ENCODE measurements around the gene ADAM17. TPM values are rescaled to one million over a fixed set of nuclear protein-coding genes. Genes with fewer than 3 reads are reported as not detected.

Gene ADAM17
- total and polyA plus RNA-seq, 2 of the 13 experiments (the other 11 are each of a cell fraction or from before 2014, with no cell fraction given) = 6.5 to 33.4 TPM

DNA sequence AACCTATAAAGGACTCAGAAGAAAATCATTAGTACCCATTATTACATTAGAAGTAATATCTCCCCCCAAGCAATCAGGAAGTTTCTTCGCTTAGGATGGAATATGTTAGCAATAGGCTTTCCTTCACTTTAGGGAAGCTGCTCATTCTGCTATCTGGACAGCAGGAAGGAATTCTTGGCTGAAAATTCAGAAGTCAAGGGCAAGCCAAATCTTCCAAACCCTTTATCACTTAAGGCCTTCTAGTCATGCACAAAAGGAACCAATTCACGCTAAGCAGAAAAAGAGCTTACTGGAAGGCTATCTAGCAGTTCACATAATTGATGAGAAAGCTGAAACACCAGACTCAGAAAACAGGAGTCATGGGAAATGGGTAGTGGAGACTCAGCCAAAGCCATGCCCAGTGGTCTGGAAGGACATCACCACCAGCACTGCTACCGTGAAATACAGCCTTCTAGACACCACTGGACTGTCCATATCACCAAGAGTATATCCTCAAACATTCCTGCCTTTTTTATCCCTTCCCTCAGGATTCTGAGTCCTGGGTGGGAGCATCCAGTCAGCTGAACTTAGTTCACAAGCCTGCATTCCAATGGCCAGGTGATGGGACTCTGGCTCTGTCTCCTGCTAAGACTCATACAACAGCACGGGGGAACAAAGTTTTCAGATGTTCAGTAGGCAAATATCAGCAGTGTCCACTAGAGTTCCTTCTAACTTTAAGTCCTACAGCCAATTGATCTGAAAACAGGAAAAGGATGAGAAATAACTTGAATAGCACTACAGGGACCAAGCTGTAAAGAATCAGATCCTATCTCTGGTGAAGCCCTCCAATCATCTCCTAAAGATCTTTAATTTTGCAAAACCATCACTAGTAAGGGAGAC is 14.8 kb upstream of the ADAM17 start:
- no peak overlapping the region for H3K9ac ChIP-seq (ENCODE audit: insufficient read depth, low read depth, low read length)
- no peaks in the 10 kb centered on the region for H3K36me3 ChIP-seq (replicated peaks in 1 of 2; ENCODE audit: control insufficient read depth in 1 of 2, insufficient read depth in 2 of 2, low read length in 2 of 2)
- no peaks in the 10 kb centered on the region for H3K27me3 ChIP-seq (ENCODE audit: control insufficient read depth in 1 of 2, insufficient read depth in 2 of 2, low read length in 2 of 2)
- no peak overlapping the region for H3K27ac ChIP-seq (ENCODE audit: extremely low read length, insufficient read depth, low read length)
- TF ChIP-seq, protein P1, sequence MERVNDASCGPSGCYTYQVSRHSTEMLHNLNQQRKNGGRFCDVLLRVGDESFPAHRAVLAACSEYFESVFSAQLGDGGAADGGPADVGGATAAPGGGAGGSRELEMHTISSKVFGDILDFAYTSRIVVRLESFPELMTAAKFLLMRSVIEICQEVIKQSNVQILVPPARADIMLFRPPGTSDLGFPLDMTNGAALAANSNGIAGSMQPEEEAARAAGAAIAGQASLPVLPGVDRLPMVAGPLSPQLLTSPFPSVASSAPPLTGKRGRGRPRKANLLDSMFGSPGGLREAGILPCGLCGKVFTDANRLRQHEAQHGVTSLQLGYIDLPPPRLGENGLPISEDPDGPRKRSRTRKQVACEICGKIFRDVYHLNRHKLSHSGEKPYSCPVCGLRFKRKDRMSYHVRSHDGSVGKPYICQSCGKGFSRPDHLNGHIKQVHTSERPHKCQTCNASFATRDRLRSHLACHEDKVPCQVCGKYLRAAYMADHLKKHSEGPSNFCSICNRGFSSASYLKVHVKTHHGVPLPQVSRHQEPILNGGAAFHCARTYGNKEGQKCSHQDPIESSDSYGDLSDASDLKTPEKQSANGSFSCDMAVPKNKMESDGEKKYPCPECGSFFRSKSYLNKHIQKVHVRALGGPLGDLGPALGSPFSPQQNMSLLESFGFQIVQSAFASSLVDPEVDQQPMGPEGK (CRISPR knock-in tag; IDR thresholded peaks at IDR 0.05) = no peak
- TF ChIP-seq MEF2D (CRISPR knock-in tag; IDR thresholded peaks at IDR 0.05) (no peak), CEBPB (IDR thresholded peaks at IDR 0.05; ENCODE audit: borderline replicate concordance, low read depth, low read length) (no peak), ZNF292 (CRISPR knock-in tag; IDR thresholded peaks at IDR 0.05; ENCODE audit: borderline replicate concordance, low read depth) (no peak), ZNF354B (CRISPR knock-in tag; IDR thresholded peaks at IDR 0.05) (no peak), ZNF121 (CRISPR knock-in tag; IDR thresholded peaks at IDR 0.05) (0 out of 2 replicates have a peak, but pooled peaks have one; percentile 12), RNF2 (conservative IDR thresholded peaks at IDR 0.05; ENCODE audit: low read depth) (no peak), ZNF274 (CRISPR knock-in tag; IDR thresholded peaks at IDR 0.05) (no peak), ESRRA (CRISPR knock-in tag; IDR thresholded peaks at IDR 0.05; ENCODE audit: low read depth) (no peak), KLF6 (CRISPR knock-in tag; IDR thresholded peaks at IDR 0.05) (no peak), KAT7 (CRISPR knock-in tag; IDR thresholded peaks at IDR 0.05; ENCODE audit: borderline replicate concordance) (no peak), ZBTB20 (CRISPR knock-in tag; IDR thresholded peaks at IDR 0.05; ENCODE audit: borderline replicate concordance, low read depth) (no peak), STAG1 (CRISPR knock-in tag; IDR thresholded peaks at IDR 0.05) (peak; percentile 30), ZNF30 (CRISPR knock-in tag; IDR thresholded peaks at IDR 0.05) (no peak), ZNF282 (IDR thresholded peaks at IDR 0.05; ENCODE audit: partially characterized antibody) (no peak)
- TF ChIP-seq, protein P2, sequence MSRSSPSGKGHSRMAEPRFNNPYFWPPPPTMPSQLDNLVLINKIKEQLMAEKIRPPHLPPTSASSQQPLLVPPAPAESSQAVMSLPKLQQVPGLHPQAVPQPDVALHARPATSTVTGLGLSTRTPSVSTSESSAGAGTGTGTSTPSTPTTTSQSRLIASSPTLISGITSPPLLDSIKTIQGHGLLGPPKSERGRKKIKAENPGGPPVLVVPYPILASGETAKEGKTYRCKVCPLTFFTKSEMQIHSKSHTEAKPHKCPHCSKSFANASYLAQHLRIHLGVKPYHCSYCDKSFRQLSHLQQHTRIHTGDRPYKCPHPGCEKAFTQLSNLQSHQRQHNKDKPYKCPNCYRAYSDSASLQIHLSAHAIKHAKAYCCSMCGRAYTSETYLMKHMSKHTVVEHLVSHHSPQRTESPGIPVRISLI (CRISPR knock-in tag; IDR thresholded peaks at IDR 0.05; ENCODE audit: borderline replicate concordance) = no peak
- TF ChIP-seq, protein P3, sequence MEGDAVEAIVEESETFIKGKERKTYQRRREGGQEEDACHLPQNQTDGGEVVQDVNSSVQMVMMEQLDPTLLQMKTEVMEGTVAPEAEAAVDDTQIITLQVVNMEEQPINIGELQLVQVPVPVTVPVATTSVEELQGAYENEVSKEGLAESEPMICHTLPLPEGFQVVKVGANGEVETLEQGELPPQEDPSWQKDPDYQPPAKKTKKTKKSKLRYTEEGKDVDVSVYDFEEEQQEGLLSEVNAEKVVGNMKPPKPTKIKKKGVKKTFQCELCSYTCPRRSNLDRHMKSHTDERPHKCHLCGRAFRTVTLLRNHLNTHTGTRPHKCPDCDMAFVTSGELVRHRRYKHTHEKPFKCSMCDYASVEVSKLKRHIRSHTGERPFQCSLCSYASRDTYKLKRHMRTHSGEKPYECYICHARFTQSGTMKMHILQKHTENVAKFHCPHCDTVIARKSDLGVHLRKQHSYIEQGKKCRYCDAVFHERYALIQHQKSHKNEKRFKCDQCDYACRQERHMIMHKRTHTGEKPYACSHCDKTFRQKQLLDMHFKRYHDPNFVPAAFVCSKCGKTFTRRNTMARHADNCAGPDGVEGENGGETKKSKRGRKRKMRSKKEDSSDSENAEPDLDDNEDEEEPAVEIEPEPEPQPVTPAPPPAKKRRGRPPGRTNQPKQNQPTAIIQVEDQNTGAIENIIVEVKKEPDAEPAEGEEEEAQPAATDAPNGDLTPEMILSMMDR (CRISPR knock-in tag; IDR thresholded peaks at IDR 0.05) = peak; percentile 39
- TF ChIP-seq, protein P4, sequence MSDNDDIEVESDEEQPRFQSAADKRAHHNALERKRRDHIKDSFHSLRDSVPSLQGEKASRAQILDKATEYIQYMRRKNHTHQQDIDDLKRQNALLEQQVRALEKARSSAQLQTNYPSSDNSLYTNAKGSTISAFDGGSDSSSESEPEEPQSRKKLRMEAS (IDR thresholded peaks at IDR 0.05) = no peak
- TF ChIP-seq, protein P5, sequence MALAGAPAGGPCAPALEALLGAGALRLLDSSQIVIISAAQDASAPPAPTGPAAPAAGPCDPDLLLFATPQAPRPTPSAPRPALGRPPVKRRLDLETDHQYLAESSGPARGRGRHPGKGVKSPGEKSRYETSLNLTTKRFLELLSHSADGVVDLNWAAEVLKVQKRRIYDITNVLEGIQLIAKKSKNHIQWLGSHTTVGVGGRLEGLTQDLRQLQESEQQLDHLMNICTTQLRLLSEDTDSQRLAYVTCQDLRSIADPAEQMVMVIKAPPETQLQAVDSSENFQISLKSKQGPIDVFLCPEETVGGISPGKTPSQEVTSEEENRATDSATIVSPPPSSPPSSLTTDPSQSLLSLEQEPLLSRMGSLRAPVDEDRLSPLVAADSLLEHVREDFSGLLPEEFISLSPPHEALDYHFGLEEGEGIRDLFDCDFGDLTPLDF (CRISPR knock-in tag; IDR thresholded peaks at IDR 0.05) = no peak
- CTCF ChIA-PET (ENCODE audit: low intra/inter-chr PET ratio, low total read pairs) = no interaction called here
- no peaks in the 10 kb centered on the region for H3K9me3 ChIP-seq (ENCODE audit: low read length)
- no peaks in the 10 kb centered on the region for H3K79me2 ChIP-seq (ENCODE audit: insufficient read depth, low read length)
- ATAC-seq (peak; percentile 79), FAIRE-seq (peak; percentile 81), DNase-seq (ENCODE audit: low spot score) (peak; percentile 25)
- H4K20me1 ChIP-seq (ENCODE audit: insufficient read depth, low read length) = no peaks in the 10 kb centered on the region
- intact Hi-C loops (cut with micrococcal nuclease; ENCODE audit: unreplicated experiment) (no loop called here), in situ Hi-C loops (cut with HindIII; ENCODE audit: extremely low pct_ligation_motif_present, low pct_unique_long_range_greater_than_20kb) (no loop called here)
- H3K4me1 ChIP-seq (ENCODE audit: insufficient read depth, low read length) = peaks cover 9% of the 10 kb centered on the region; the same call in 1 of the 2 replicates
- 59% methylated on average over 4 of the region's 4 CpGs for whole genome bisulfite sequencing (ENCODE audit: low lambda C conversion rate)
- H3K4me2 ChIP-seq (ENCODE audit: low read depth, low read length) = no peak overlapping the region
- POLR2A ChIA-PET = interaction anchor here (2.0 kb wide), 1 partner anchor 15 kb away, joined by 11 read pairs; the partner anchor contains the start of gene ADAM17
- H3K4me3 ChIP-seq (replicated peaks in 1 of 3; ENCODE audit: insufficient read depth in 1 of 3, low read depth in 2 of 3, low read length in 3 of 3) = no peak overlapping the region
- no TSS peak for BruUV-seq (replicated peaks)
- no peak overlapping the region for H2AFZ ChIP-seq (ENCODE audit: low read length)
